Coronary artery (tissue), 2 donors: ENCODE measurements around the gene STK32B.

Source experiments
- DNase-seq: peaks from one replicate; pipeline ENCODE4 v3.0.0-alpha.2; 2017; ENCODE audit warnings: low spot score
- H3K27ac ChIP-seq, 2 donors: fragments of 200-600 bp; sonication (generic); one replicate each; pipeline ENCODE4 v1.5.1; 2016 to 2019
- H3K4me3 ChIP-seq: fragments of 200-600 bp; sonication (generic); 2 replicates; pipeline ENCODE4 v1.5.1; 2016; ENCODE audit warnings: mild to moderate bottlenecking, moderate library complexity
- TF ChIP-seq, protein P1 (sequence below): fragments of 200-600 bp; sonication (generic); IDR thresholded peaks from one replicate; pipeline ENCODE4 v1.5.1; 2019; ENCODE audit warnings: antibody characterized with exemption

Gene STK32B

DNA sequence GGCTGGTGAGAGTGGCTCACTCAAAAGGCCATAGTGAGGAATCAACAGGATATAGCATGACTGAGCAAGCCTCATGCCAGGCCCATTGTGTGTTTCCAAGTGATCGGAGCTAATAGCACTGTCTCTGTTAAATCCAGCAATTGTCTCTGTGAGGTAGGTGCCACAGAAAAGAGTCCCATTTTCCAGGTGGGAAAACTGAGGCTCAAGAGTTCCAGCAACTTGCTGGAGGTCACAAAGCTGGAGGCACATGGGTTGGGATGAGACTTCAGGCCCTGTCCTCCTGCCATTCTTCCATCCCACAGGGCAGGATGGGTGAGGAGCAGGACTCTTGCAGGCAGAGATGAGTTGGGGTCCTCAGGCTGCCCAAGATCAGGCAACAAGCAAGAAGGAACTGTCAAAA is 30.9 kb upstream of the STK32B start:
- no peak for DNase-seq
- TF ChIP-seq, protein P1, sequence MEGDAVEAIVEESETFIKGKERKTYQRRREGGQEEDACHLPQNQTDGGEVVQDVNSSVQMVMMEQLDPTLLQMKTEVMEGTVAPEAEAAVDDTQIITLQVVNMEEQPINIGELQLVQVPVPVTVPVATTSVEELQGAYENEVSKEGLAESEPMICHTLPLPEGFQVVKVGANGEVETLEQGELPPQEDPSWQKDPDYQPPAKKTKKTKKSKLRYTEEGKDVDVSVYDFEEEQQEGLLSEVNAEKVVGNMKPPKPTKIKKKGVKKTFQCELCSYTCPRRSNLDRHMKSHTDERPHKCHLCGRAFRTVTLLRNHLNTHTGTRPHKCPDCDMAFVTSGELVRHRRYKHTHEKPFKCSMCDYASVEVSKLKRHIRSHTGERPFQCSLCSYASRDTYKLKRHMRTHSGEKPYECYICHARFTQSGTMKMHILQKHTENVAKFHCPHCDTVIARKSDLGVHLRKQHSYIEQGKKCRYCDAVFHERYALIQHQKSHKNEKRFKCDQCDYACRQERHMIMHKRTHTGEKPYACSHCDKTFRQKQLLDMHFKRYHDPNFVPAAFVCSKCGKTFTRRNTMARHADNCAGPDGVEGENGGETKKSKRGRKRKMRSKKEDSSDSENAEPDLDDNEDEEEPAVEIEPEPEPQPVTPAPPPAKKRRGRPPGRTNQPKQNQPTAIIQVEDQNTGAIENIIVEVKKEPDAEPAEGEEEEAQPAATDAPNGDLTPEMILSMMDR = no peak
- no peak overlapping the region for H3K4me3 ChIP-seq
- no peak overlapping the region for H3K27ac ChIP-seq

DNA sequence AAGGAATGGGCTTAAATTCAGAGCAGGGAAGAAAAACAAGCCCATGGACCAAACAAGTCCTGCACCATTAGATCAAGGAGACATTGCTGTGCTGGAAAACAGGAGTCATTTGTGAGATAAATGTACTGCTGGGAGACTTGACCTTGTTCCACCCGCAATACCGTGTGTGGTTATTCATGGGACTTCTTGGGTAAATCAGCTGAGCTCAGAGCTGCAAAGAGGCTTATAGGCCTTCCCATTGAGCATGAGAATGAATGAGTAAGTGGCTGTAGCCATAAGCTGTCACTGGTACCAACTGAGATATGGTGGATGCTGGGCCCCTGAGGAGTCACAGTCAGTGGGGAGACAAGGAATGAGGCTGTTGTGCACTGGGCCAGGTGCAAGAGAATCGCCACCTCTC is 29.7 kb upstream of the STK32B start:
- no peak for DNase-seq
- H3K27ac ChIP-seq = no peak overlapping the region
- TF ChIP-seq, protein P1 = no peak
- no peak overlapping the region for H3K4me3 ChIP-seq

DNA sequence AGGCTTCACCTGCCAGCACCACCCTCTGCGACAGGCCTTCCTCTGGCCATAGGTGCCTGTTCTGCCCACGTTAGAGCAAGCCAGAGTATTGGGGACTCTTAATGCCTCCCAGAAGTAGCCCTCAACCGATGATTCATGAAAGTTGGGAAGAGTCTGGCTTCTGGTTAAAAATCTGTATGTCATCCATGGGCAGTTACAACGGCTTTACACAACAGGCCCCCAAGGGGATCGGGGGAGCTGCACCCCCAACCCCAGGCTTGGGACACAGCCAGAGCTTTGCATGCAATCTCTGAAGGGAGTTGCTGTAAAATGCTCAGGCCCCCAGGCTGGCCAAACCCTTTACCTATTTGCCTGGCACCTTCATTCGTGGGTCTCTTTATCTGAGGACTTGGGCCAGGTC is 26.6 kb upstream of the STK32B start:
- TF ChIP-seq, protein P1 = no peak
- no peak overlapping the region for H3K4me3 ChIP-seq
- peak; percentile 71 for DNase-seq
- no peak overlapping the region for H3K27ac ChIP-seq

DNA sequence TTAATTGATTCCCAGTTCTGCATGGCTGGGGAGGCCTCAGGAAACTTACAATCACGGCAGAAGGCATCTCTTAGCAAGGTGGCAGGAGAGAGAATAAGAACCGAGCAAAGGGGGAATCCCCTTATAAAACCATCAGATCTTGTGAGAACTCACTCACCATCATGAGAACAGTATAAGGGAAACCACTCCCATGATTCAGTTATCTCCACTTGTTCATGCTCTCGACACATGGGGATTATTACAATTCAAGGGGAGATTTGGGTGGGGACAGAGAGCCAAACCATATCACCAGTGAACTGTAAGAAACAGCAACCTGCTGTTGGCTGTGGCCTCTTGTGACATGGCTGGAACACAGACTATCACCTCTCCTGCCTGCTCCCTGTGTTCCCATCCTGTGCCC is 24.9 kb upstream of the STK32B start:
- TF ChIP-seq, protein P1 = no peak
- Histone ChIP-seq H3K4me3 (no peak overlapping the region), H3K27ac (no peak overlapping the region)
- DNase-seq = no peak

DNA sequence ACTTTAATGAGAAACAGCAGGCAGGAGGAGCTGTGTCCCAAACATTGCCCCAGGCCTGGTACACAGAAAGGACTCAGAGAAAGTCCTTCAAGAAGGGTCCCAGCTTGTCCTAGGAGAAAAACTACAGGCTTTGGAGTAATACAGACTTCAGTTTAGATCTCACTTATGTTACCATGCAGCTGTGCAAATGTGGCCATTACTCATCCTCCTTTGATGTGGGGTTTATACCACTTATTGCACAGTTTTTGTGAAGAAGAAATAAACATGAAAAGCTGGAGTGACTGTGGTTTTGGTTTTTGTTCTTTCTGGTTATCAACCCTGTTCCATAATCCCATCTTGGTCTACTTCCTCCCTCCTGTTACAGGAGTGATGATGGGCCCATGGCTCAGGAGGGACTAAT is 23.9 kb upstream of the STK32B start:
- TF ChIP-seq, protein P1 = no peak
- Histone ChIP-seq H3K27ac (no peak overlapping the region), H3K4me3 (no peak overlapping the region)
- no peak for DNase-seq

DNA sequence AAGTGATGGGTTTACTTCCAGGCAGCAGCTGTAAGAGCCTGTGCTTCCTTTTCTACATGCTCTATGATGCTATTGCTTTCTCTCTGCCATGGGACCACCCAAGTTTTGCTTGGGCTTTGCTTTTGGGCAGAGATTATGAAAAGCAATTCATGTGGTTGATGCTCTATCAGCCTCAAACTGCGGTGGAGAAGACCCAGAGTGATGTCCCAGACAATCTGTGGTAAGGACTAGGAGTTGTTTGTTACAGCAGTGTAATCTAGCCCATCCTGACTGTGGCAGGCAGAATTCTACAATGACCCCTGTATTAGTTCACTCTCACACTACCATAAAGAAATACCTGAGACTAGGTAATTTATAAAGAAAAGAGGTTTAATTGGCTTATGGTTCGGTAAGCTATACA is 22.8 kb upstream of the STK32B start:
- DNase-seq = no peak
- TF ChIP-seq, protein P1 = no peak
- no peak overlapping the region for H3K4me3 ChIP-seq
- H3K27ac ChIP-seq = no peak overlapping the region

DNA sequence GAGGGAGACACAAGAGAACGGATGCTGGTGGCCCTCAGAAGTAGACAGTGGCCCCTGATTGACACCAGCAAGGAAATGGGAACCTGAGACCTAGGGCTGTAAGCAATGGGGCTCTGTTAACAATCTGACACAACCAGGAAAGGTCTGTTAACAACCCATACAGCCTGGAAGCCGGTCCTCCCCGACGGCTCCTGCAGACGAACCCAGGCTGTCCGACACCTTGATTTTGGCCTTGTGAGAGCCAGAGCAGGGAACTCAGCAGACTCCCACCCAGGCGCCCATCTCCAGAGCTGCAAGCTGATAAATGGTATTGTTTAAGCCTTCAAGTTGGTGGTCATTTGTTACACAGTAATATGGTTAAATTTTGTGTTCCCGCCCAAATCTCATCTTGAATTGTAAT is 21.8 kb upstream of the STK32B start:
- no peak for DNase-seq
- H3K4me3 ChIP-seq = no peak overlapping the region
- H3K27ac ChIP-seq = no peak overlapping the region
- TF ChIP-seq, protein P1 = no peak
